ENCODE measurements around the gene PYGO2.
A peak's percentile ranks its signal among the peaks of the same experiment; 100 is the strongest.
"Not testable (repeated sequence)": the region's sequence is repeated elsewhere in the genome, so short reads cannot be mapped to it uniquely, and the experiment has no call there.

The PYGO2 gene

DNA sequence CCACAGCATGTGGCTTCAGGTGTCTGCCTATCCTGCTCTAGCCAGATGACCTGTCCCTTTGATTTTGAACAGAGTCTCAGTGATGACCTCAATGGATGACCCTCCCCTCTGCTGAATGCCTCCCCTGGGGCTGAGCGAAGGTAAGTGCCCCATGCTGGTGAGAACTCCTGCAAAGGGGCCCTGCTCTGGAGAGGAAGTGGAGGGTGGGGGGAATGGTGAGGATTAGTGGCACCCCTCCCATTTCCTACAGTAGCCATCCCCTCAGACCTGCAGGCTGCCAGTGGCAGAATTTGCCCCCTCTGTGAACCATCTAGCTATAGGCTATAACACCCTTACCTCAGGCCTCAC is 21.4 kb downstream of the PYGO2 start:
- DNase-seq: no peak

GRCh38 chr1:154938604-154939399 is 22.8 kb downstream of the PYGO2 start:
- no peak for DNase-seq

DNA sequence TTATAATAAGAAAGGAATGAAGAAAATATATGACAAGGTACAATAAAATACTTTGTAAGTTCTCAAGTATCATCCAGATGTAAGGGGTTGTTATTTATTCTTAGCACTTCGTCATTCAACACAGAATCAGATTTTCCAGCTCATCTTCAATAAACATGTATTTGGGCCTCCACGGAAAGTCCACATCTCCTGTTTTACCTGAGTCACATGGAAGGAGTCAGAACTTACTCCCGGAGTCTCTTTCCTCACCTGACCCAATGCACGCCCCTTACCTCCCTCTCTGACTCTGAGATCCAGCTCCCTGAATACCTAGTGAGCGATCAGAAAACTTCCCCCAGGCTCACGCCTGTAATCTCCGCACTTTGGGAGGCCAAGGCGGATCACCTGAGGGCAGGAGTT is 23.6 kb downstream of the PYGO2 start:
- DNase-seq: no peak

GRCh38 chr1:154937085-154937987 is 24.2 kb downstream of the PYGO2 start:
- peak; percentile 92 for DNase-seq

DNA sequence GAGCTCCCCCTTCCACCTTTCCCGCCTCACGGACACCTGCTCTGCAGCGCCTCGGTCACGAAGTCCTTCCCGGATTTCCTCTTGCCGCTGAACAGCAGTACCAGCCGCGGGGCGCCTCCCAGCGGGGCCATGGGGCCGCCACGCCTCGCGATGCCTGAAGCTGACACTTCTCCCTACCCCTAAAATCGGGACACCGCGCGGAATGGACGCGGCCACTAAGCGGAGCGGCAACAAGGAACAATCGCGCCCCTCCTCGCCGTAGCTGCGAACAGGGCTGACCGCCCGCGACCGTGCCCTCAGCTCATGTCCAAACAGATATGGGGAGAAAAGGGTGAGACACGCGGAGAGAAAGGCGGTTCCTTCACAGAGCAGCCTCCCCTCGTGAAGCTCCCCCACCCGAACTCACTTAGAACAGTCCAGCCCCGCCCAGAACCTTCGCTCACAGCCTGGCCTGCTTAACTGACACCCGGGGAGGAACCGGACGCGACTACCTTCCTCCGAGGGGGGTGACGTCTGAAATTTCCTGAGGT is 25.0 kb downstream of the PYGO2 start, which contains the start of gene PMVK:
Gene PMVK, minus strand, starts transcription at position 165 of the 530 bp plus-strand sequence. Its CDS starts 34 bp downstream, at position 131.
- peak; percentile 95 for DNase-seq

DNA sequence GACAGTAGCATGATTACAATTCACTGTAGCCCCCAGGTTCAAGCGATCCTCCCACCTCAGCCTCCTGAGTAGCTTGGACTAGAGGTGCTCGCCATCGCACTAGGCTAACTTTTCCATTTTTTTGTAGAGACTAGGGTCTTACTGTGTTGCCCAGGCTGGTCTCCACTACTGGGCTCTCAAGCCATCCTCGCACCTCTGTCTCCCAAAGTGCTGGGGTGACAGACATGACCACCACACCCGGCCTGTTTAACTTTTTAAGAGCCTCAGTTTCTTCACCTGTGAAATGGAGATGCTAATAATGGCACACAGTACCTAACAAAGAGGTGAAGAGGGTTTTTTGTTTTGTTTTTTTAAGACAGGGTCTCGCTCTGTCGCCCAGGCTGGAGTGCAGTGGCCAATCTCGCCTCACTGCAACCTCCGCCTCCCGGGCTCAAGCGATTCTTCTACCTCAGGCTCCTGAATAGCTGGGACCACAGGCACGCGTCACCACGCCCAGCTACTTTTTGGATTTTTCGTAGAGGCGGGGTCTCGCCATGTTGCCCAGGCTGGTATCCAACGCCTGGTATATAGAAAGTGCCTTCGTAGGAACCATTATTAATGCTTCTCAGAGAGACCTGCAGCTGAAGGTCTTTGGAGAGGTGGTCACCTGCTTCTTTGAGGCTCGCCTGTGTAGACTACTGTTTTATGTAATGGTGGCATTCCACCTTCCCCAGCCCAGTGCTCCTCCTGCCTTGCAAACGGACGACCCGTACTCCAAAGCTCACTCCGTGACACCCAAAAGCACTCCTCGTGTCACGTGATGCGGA is 25.6 kb downstream of the PYGO2 start:
- no peak for DNase-seq

DNA sequence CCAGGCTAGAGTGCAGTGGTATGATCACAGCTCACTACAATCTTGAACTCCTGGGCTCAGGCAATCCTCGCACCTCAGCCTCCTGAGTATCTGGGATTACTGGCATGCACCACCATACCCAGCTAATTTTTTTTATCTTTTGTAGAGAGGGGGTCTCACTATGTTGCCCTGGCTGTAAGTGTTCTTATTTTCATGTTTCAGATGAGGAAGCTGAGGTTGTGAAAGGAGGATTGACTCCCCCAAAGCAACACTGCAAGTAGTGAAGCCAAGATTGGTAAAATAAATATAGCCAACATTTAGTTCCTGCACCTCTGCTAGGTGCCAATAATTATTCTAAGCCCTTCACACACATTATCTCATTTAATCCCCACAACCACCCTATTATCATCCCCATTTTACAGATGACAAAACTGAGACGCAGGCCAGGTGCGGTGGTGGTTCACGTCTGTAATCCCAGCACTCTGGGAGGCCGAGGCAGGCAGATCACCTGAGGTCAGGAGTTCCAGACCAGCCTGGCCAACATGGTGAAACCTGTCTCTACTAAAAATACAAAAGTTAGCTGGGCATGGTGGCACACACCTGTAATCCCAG is 27.1 kb downstream of the PYGO2 start:
- no peak for DNase-seq

DNA sequence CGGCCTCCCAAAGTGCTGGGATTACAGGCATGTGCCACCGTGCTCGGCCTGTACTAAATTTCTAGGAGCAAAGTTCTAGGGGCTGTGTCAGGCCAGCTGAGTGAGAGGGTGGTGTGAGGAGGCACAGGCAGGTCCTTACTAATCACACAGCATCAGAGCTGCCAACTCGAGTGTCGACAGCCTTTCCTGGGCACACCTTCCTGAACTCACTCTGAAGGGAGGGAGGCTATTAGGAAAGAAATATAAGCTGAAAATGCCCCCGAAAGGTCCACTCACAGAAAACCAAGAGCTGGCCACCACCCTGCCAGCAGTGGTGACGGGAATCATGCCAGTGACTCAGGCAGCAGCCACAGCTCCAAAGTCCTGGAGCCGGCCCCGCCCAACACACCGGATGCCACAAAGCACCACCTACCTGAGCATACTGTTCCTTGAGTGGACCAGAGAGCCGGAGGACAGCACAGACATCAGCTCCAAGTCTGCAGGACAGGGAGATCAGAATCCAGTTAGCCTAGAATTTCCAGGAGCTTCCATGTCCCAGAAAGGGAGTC is 29.6 kb downstream of the PYGO2 start:
- no peak for DNase-seq

GRCh38 chr1:154926201-154926600 is 35.4 kb downstream of the PYGO2 start:
- DNase-seq: no peak

- DNase-seq: no peak
These were observed 36.0 kb downstream of the PYGO2 start for GRCh38 chr1:154925335-154926170.

- no peak for DNase-seq
These were observed 37.9 kb downstream of the PYGO2 start for GRCh38 chr1:154923695-154924094.

- DNase-seq: no peak
These were observed 48.3 kb downstream of the PYGO2 start for GRCh38 chr1:154913273-154913672.

- no peak for DNase-seq
These were observed 48.8 kb downstream of the PYGO2 start for GRCh38 chr1:154912755-154913154.

- DNase-seq: no peak
These were observed 49.7 kb downstream of the PYGO2 start for GRCh38 chr1:154911691-154912550.

GRCh38 chr1:154910851-154911250 is 50.7 kb downstream of the PYGO2 start:
- no peak for DNase-seq

GRCh38 chr1:154908937-154909336 is 52.6 kb downstream of the PYGO2 start:
- DNase-seq: no peak

- not testable (repeated sequence) for DNase-seq
These were observed 53.5 kb downstream of the PYGO2 start for GRCh38 chr1:154908129-154908528.
